Thymus (tissue), 11 donors: ENCODE results near the gene ASRGL1. TPM values are rescaled to one million over a fixed set of nuclear protein-coding genes. Genes with fewer than 3 reads are reported as not detected.
A peak's percentile ranks its signal among the peaks of the same experiment; 100 is the strongest.

Source experiments
- DNase-seq, 9 donors: peaks; one replicate each; pipeline ENCODE4 v3.0.0-alpha.2; 2013; ENCODE audit warnings: low spot score in 9 of 9, low read depth in 6 of 9, missing footprints in 1 of 9
- H3K27ac ChIP-seq, 2 donors: one replicate each; pipeline ENCODE4 v1.5.1; 2013; ENCODE audit warnings: control low read depth in 1 of 2, low read depth in 1 of 2, low read length in 1 of 2, mild to moderate bottlenecking in 1 of 2, moderate library complexity in 1 of 2
- H3K27me3 ChIP-seq, 2 donors: one replicate each; pipeline ENCODE4 v1.5.1; 2013; ENCODE audit warnings: low read length in 1 of 2; ENCODE audit not compliant: control insufficient read depth in 2 of 2, insufficient read depth in 1 of 2
- H3K36me3 ChIP-seq, 2 donors: one replicate each; pipeline ENCODE4 v1.5.1; 2013; ENCODE audit warnings: low read length in 1 of 2, mild to moderate bottlenecking in 1 of 2, moderate library complexity in 1 of 2; ENCODE audit not compliant: control insufficient read depth in 2 of 2, insufficient read depth in 2 of 2
- H3K4me1 ChIP-seq, 2 donors: one replicate each; pipeline ENCODE4 v1.5.1; 2013; ENCODE audit warnings: low read length in 2 of 2; ENCODE audit not compliant: control insufficient read depth in 2 of 2, insufficient read depth in 2 of 2
- H3K4me3 ChIP-seq, 2 donors: one replicate each; pipeline ENCODE4 v1.5.1; 2013; ENCODE audit warnings: low read length in 2 of 2, control low read depth in 1 of 2, mild to moderate bottlenecking in 1 of 2
- H3K9me3 ChIP-seq, 2 donors: one replicate each; pipeline ENCODE4 v1.5.1; 2013; ENCODE audit warnings: low read length in 1 of 2, mild to moderate bottlenecking in 1 of 2; ENCODE audit not compliant: control insufficient read depth in 2 of 2, insufficient read depth in 1 of 2
- WGBS: extraction: QIAGEN DNeasy Blood & Tissue Kit; methylation state at CpG from one replicate; pipeline ENCODE4 v1.1.7; 2013; 5-methylcytosine and 5-hydroxymethylcytosine counted together
- polyA plus RNA-seq: library from polyadenylated mRNA; stranded (reverse); fragments of 200-250 nt; gene quantifications from one replicate; pipeline ENCODE4 v1.2.3, GENCODE V29; 2013
- total RNA-seq: library from RNA; stranded (reverse); fragments of 120-200 nt; gene quantifications from one replicate; pipeline ENCODE4 v1.2.4, GENCODE V29; 2013
- donor health status: healthy.

ASRGL1 gene
- total and polyA plus RNA-seq, 2 donors: 6.0 to 12.3 TPM

DNA sequence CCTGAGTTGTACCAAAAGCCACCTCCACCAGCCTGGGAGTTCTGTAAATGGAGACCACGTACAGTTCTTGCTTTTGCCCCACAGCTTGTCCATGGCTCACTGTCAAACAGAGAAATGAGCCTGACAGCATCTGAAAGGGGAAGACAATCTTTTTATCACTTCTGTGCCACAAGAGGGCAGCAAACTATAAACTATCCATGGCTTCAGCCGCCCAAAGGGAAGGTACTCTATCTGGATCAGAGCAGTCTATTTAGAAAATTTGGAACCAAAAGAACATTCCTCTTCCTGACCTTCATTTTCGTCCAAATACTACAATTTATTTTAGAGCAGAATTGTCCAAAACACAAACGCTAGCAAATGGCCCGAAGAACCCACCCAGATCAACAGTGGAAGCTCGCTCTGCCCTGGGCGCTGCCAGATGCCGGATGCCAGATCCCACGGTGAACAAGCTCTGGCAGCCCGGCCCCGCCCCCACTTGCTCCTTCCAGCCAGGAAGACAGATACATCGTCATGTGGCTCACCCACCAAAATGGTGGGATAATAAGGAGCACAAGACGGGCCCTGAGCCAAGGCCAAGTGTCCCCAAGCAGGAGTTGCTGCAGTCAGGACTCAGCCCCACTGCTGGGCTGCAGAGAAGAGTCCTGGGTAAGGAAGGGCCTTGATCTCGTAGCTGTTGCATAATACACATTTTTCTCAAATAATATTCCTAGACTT is 57.7 kb downstream of the ASRGL1 start:
- peaks cover 0 to 31% of the 10 kb centered on the region in 2 donors for H3K4me1 ChIP-seq

DNA sequence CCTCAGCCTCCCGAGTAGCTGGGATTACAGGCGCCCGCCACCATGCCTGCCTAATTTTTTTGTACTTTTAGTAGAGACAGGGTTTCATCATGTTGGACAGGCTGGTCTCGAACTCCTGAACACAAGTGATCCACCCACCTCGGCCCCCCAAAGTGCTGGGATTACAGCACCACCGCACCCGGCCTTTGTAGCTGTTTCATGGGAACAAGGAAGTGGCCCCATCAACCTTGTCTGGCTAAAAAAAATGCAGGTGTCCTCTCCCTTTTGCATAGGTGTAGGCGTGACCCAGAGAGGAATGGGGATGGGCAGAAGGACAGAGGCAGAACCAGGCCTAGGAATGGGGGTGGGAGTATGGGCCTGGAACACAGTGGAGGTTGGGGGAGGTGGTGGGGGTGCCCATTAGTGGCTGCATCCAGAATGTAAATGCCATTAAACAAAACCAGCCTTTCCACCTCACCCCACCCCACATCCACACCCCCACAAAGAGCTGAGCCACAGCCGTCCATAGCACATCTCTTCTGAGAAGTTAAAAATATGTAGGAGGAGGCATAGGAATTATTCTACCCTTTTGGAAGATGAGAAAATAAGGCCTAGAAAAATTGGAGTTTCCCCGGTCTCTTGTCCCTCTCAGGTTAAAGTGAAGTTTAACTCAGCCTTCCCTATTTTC is 58.8 kb downstream of the ASRGL1 start:
- Histone ChIP-seq H3K27me3 (no peaks in the 10 kb centered on the region), H3K9me3 (no peaks in the 10 kb centered on the region), H3K27ac (no peak overlapping the region), H3K36me3 (no peaks in the 10 kb centered on the region), H3K4me1 (peaks cover 0 to 39% of the 10 kb centered on the region in 2 donors), H3K4me3 (no peak overlapping the region)
- 95% methylated on average over 10 of the region's 10 CpGs for WGBS
- no peak for DNase-seq

More for the DNA sequence above, 57.7 kb downstream of the ASRGL1 start:
- H3K27ac ChIP-seq: no peak overlapping the region
- 51% methylated on average over 14 of the region's 14 CpGs for WGBS
- DNase-seq: peak; percentile 38 to 83 (median 59)
- no peaks in the 10 kb centered on the region for H3K9me3 ChIP-seq
- H3K4me3 ChIP-seq: no peak overlapping the region
- no peaks in the 10 kb centered on the region for H3K36me3 ChIP-seq
- no peaks in the 10 kb centered on the region for H3K27me3 ChIP-seq

DNA sequence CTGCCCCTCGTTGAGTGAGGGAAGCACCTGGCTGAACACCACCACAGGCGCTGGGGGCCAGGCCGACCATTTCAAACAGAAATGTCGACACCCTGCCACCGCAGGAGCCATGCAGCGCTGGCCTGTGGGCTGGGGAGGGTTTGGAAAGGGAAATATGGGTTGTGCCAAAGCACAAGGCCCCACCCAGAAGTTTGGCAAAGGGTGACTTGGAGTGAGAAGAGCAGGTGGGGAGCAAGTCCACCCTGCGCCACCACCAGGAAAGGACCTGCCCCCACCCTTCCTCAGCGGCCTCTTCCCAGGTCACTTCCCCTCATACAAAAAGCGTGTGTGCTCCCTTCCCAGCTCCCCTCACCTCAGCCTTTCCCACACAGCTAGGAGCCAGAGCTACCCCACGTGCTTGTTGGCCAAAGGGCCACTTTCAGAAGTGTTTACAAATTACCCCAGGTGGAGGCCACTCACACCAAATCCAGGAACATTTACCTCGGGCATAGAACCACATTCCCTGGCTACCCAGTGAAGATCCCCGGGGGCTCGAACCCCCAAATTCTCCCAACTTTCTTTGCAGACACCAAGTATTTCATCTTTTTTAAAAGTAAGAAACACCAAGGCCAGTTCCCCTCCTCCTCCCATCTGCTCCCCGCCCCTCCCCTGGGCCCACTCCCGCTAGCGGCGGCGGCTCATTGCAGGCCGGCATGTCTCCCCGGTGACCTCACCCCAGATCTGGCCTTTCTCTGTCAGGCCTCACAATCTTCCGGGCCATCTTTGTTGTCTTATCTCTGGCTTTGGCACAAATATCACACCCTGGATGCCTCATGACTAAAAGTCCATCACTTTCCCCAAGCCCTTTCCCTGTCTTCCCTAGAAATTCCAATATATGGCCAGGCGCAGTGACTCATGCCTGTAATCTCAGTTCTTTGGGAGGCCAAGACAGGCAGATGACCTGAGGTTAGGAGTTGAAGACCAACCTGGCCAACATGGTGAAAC is 61.1 kb downstream of the ASRGL1 start:
- H3K27me3 ChIP-seq: no peaks in the 10 kb centered on the region
- H3K4me3 ChIP-seq: no peak overlapping the region
- no peaks in the 10 kb centered on the region for H3K9me3 ChIP-seq
- peak overlapping the region in 1 of 2 donors; percentile 36 for H3K27ac ChIP-seq
- no peaks in the 10 kb centered on the region for H3K36me3 ChIP-seq
- H3K4me1 ChIP-seq: peaks cover 12 to 56% of the 10 kb centered on the region in 2 donors
- DNase-seq: peak in 1 of 9 donors; percentile 39
- 54% methylated on average over 22 of the region's 22 CpGs for WGBS

- no peaks in the 10 kb centered on the region for H3K27me3 ChIP-seq
- no peaks in the 10 kb centered on the region for H3K9me3 ChIP-seq
- peak overlapping the region in 1 of 2 donors; percentile 62 for H3K27ac ChIP-seq
- H3K36me3 ChIP-seq: no peaks in the 10 kb centered on the region
- 48% methylated on average over 10 of the region's 10 CpGs for WGBS
- DNase-seq: peak in 2 of 9 donors; percentile 32 to 53
- H3K4me1 ChIP-seq: peaks cover 12 to 56% of the 10 kb centered on the region in 2 donors
- H3K4me3 ChIP-seq: no peak overlapping the region
Observed at GRCh38 chr11:62399172-62399877, 62.1 kb downstream of the ASRGL1 start.

DNA sequence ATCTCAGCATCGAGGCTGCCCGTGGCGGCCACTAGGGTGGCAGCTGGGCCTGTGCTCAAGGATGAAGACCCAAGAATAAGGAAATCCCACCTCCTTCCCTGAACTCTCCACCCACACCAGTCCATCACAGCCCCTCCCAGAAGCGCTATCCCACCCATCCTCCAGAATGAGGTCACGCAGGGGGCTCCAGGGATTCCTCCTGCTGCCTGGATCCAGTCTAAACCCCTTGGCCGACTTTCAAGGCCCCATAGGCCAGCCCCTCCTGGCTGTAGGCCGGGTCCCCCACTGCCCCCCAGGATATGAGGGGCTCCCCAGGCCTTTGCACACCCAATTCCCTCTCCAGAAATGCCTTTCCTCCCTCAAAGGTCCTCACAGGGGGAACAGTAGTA is 62.6 kb downstream of the ASRGL1 start:
- Histone ChIP-seq H3K27ac (peak overlapping the region in 1 of 2 donors; percentile 62), H3K4me1 (peaks cover 12 to 56% of the 10 kb centered on the region in 2 donors), H3K9me3 (no peaks in the 10 kb centered on the region), H3K27me3 (no peaks in the 10 kb centered on the region), H3K4me3 (no peak overlapping the region), H3K36me3 (no peaks in the 10 kb centered on the region)
- WGBS: 79% methylated on average over 7 of the region's 7 CpGs
- DNase-seq: no peak

DNA sequence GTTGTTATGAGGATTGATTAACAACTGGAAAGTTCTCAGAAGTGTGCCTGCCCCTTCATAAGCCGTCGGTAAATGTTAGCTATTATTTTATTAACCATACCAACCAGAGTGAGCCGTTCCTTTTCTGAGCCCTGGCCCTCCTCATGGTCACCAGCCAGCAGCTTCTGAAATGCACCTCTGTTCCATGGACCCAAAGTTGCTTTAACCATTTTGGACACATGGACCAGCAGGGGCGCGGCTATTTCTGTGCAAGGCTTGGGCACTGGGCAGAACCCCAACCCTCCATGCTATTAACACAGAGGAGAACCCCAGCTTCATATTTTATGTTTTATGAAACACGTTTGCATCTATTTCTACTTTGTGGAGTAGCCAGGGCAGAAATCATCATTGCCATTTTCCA is 63.0 kb downstream of the ASRGL1 start:
- Histone ChIP-seq H3K4me3 (no peak overlapping the region), H3K9me3 (no peaks in the 10 kb centered on the region), H3K36me3 (no peaks in the 10 kb centered on the region), H3K4me1 (peaks cover 12 to 52% of the 10 kb centered on the region in 2 donors), H3K27ac (peak overlapping the region in 1 of 2 donors; percentile 11), H3K27me3 (no peaks in the 10 kb centered on the region)
- WGBS: 96% methylated on average over 6 of the region's 6 CpGs
- DNase-seq: no peak

- DNase-seq: no peak
- Histone ChIP-seq H3K4me1 (peaks cover 12 to 50% of the 10 kb centered on the region in 2 donors), H3K4me3 (no peak overlapping the region), H3K27me3 (no peaks in the 10 kb centered on the region), H3K27ac (no peak overlapping the region), H3K36me3 (no peaks in the 10 kb centered on the region), H3K9me3 (no peaks in the 10 kb centered on the region)
- WGBS: 95% methylated on average over 9 of the region's 9 CpGs
Observed at GRCh38 chr11:62400760-62401159, 63.5 kb downstream of the ASRGL1 start.

- no peak for DNase-seq
- Histone ChIP-seq H3K27me3 (no peaks in the 10 kb centered on the region), H3K4me1 (peaks cover 12 to 49% of the 10 kb centered on the region in 2 donors), H3K36me3 (no peaks in the 10 kb centered on the region), H3K4me3 (no peak overlapping the region), H3K27ac (no peak overlapping the region), H3K9me3 (no peaks in the 10 kb centered on the region)
- 98% methylated on average over 5 of the region's 5 CpGs for WGBS
Observed at GRCh38 chr11:62401356-62401755, 64.1 kb downstream of the ASRGL1 start.
